NCI-H446 treated with DMSO at 0.1 percent for 48 hours (cell line): ENCODE data around the gene GABRG3.

Source experiments
- DNase-seq: peaks from one replicate; lab custom pipeline; 2025; lab: John Stamatoyannopoulos, UW

Gene GABRG3

GRCh38 chr15:27249046-27249759 lies 278.2 kb downstream of the GABRG3 start:
- no peak for DNase-seq

- DNase-seq: no peak
Measured at GRCh38 chr15:27249760-27250109, 278.8 kb downstream of the GABRG3 start.

- DNase-seq: no peak
Measured at GRCh38 chr15:27250223-27250622, 279.2 kb downstream of the GABRG3 start.

GRCh38 chr15:27254055-27254454 lies 283.1 kb downstream of the GABRG3 start:
- DNase-seq: no peak

GRCh38 chr15:27254801-27255200 lies 283.8 kb downstream of the GABRG3 start:
- DNase-seq: no peak

- no peak for DNase-seq
Measured at GRCh38 chr15:27256446-27256845, 285.5 kb downstream of the GABRG3 start.

- no peak for DNase-seq
Measured at GRCh38 chr15:27258287-27258686, 287.3 kb downstream of the GABRG3 start.

GRCh38 chr15:27260523-27260922 lies 289.5 kb downstream of the GABRG3 start:
- no peak for DNase-seq

GRCh38 chr15:27268923-27269322 lies 297.9 kb downstream of the GABRG3 start:
- no peak for DNase-seq

GRCh38 chr15:27271258-27271657 lies 300.3 kb downstream of the GABRG3 start:
- DNase-seq: no peak

GRCh38 chr15:27272427-27272826 lies 301.4 kb downstream of the GABRG3 start:
- DNase-seq: no peak

- no peak for DNase-seq
Measured at GRCh38 chr15:27273506-27273905, 302.5 kb downstream of the GABRG3 start.

- DNase-seq: no peak
Measured at GRCh38 chr15:27278761-27279160, 307.8 kb downstream of the GABRG3 start.

- DNase-seq: no peak
Measured at GRCh38 chr15:27292641-27293040, 321.7 kb downstream of the GABRG3 start.

GRCh38 chr15:27293607-27294006 lies 322.6 kb downstream of the GABRG3 start:
- no peak for DNase-seq

- no peak for DNase-seq
Measured at GRCh38 chr15:27317736-27318135, 346.8 kb downstream of the GABRG3 start.

- DNase-seq: no peak
Measured at GRCh38 chr15:27323801-27324200, 352.8 kb downstream of the GABRG3 start.

- DNase-seq: no peak
Measured at GRCh38 chr15:27324886-27325615, 354.1 kb downstream of the GABRG3 start.

GRCh38 chr15:27327467-27328025 lies 356.6 kb downstream of the GABRG3 start:
- no peak for DNase-seq

GRCh38 chr15:27328186-27328585 lies 357.2 kb downstream of the GABRG3 start:
- no peak for DNase-seq

- DNase-seq: no peak
Measured at GRCh38 chr15:27328608-27329007, 357.6 kb downstream of the GABRG3 start.

- no peak for DNase-seq
Measured at GRCh38 chr15:27330326-27330725, 359.3 kb downstream of the GABRG3 start.

GRCh38 chr15:27336676-27337075 lies 365.7 kb downstream of the GABRG3 start:
- no peak for DNase-seq
